ENCODE results near the gene KMT2C. TPM values are rescaled to one million over a fixed set of nuclear protein-coding genes. Genes with fewer than 3 reads are reported as not detected.
"Not testable (repeated sequence)": the region's sequence is repeated elsewhere in the genome, so short reads cannot be mapped to it uniquely, and the experiment has no call there.

Gene KMT2C
- total RNA-seq, 1 donor from 2014 or later, result 54.7 TPM

DNA sequence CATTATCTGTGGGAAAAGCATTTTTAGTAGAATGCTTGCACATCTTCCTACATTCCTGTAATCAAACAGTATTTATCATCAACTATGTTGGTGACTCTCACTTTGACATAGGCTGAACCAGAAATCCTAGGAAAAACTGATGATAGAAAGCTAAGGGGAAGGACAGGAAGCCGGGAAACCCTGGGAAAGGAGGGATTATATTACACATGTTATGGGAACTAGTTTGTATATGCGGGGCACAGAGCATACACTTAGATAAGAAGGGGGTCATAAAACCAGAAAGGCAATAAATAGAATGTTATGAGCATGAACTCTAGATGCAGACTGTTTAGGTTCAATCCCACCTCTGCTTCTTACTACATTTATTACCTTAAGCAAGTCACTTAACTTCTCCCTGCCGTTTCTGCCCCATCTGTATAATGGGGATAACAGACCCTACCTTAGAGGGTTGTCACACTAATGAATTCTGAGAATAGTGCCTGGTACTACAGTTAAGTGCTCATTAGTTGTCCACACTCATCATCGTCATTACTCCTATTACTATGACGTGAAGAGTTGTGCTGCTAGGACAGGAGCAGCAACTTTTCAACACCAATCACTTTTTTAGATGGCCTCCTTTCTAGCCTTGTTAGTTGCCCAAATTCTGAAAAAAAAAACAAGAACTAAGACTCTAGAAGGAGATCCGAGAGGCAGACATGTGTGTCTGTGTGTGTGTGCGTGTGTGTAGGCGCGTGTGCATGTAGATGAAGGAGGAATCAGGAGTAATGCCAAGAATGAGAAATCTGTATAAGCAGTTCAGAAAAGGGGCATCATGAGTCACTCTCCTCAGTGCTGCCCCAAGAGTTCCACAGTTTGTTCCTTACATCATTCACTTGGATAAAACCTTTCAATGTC lies 52.2 kb downstream of the KMT2C start:
- H3K4me3 Mint-ChIP-seq, result no peak overlapping the region
- H3K9me3 Mint-ChIP-seq, result peaks cover 5% of the 10 kb centered on the region
- TF ChIP-seq, protein P1, sequence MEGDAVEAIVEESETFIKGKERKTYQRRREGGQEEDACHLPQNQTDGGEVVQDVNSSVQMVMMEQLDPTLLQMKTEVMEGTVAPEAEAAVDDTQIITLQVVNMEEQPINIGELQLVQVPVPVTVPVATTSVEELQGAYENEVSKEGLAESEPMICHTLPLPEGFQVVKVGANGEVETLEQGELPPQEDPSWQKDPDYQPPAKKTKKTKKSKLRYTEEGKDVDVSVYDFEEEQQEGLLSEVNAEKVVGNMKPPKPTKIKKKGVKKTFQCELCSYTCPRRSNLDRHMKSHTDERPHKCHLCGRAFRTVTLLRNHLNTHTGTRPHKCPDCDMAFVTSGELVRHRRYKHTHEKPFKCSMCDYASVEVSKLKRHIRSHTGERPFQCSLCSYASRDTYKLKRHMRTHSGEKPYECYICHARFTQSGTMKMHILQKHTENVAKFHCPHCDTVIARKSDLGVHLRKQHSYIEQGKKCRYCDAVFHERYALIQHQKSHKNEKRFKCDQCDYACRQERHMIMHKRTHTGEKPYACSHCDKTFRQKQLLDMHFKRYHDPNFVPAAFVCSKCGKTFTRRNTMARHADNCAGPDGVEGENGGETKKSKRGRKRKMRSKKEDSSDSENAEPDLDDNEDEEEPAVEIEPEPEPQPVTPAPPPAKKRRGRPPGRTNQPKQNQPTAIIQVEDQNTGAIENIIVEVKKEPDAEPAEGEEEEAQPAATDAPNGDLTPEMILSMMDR (conservative IDR thresholded peaks at IDR 0.05), result no peak
- peaks cover 6% of the 10 kb centered on the region for H3K36me3 Mint-ChIP-seq (ENCODE audit: low read depth)
- H3K4me1 Mint-ChIP-seq, result peaks cover 5% of the 10 kb centered on the region
- no peak for DNase-seq (ENCODE audit: low read depth, low spot score)
- H3K27ac Mint-ChIP-seq (ENCODE audit: unreplicated experiment), result no peak overlapping the region
- H3K27me3 Mint-ChIP-seq (ENCODE audit: low read depth), result no peaks in the 10 kb centered on the region

DNA sequence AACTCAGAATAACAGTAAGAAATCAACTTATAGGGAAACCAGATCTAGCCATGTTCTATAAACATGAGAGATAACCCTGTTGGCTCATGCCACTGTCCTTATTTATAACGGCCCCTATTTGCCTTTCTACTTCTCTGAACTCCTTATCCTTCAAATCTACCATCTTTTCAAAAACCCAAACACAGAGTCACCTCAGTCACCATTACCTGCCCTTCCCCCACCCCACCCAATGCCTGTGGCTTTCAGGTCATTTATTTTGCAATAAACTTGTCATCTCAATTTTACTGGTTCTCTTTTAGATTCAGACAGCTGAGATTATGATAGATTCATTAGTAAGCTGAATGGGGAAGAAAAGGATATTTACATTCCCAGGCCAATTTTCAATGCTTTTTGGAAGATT lies 53.6 kb downstream of the KMT2C start:
- Mint-ChIP-seq H3K4me3 (no peak overlapping the region), H3K27me3 (ENCODE audit: low read depth) (no peaks in the 10 kb centered on the region), H3K4me1 (peaks cover 5% of the 10 kb centered on the region), H3K36me3 (ENCODE audit: low read depth) (peaks cover 9% of the 10 kb centered on the region), H3K9me3 (peaks cover 8% of the 10 kb centered on the region), H3K27ac (ENCODE audit: unreplicated experiment) (no peak overlapping the region)
- no peak for DNase-seq (ENCODE audit: low read depth, low spot score)
- TF ChIP-seq, protein P1 (conservative IDR thresholded peaks at IDR 0.05), result no peak

DNA sequence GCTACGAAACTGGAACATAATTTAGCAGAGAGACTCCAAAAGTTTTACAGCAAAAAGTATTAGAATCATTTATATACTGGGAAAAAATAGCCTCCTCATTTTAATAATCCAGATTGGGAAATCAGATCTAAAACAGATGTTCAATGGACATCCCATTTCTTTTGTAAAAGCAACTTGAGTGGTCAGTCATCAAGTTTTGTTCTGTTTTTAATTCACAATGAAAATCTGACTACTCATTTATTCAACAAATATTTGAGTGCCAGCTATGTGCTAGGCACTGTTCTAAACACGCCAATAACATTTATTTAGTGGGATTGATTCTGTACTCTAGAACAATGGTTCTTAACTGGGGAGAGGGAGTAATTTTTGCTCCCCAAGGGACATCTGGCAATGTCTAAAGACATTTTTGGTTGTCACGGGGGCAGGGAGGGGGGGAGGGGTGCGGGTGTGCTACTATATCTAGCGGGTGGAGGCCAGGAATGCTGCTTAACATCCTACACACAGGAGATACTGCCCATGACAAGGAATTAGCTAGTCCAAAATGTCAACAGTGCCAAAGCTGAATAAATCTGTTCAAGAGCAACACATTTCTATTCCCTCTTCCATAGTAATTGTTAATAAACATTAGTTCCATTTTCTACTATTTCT lies 54.7 kb downstream of the KMT2C start:
- H3K9me3 Mint-ChIP-seq; H3K4me3 Mint-ChIP-seq; H3K4me1 Mint-ChIP-seq; H3K27me3 Mint-ChIP-seq (ENCODE audit: low read depth); H3K36me3 Mint-ChIP-seq (ENCODE audit: low read depth); H3K27ac Mint-ChIP-seq (ENCODE audit: unreplicated experiment); DNase-seq (ENCODE audit: low read depth, low spot score): not testable (repeated sequence)

DNA sequence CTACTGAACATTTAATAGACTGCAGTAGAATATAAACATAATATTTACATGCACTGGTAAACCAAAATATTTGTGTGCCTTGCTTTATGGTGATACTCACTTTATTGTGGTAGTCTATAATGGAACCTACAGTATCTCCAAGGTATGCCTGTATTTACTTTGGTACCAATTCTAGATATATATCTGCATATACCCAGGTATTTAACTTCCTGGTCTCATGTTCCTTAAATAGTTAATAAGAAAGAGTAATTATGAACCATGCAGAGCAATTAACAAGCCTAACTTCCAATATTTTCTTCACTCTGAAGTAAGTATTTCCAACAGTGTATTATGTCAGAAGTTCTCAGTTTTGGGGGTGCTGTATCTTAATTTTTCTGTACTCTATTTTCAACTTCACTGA lies 57.3 kb downstream of the KMT2C start:
- not testable (repeated sequence) for H3K27me3 Mint-ChIP-seq (ENCODE audit: low read depth); H3K27ac Mint-ChIP-seq (ENCODE audit: unreplicated experiment); DNase-seq (ENCODE audit: low read depth, low spot score); H3K9me3 Mint-ChIP-seq; H3K36me3 Mint-ChIP-seq (ENCODE audit: low read depth); H3K4me3 Mint-ChIP-seq; H3K4me1 Mint-ChIP-seq

DNA sequence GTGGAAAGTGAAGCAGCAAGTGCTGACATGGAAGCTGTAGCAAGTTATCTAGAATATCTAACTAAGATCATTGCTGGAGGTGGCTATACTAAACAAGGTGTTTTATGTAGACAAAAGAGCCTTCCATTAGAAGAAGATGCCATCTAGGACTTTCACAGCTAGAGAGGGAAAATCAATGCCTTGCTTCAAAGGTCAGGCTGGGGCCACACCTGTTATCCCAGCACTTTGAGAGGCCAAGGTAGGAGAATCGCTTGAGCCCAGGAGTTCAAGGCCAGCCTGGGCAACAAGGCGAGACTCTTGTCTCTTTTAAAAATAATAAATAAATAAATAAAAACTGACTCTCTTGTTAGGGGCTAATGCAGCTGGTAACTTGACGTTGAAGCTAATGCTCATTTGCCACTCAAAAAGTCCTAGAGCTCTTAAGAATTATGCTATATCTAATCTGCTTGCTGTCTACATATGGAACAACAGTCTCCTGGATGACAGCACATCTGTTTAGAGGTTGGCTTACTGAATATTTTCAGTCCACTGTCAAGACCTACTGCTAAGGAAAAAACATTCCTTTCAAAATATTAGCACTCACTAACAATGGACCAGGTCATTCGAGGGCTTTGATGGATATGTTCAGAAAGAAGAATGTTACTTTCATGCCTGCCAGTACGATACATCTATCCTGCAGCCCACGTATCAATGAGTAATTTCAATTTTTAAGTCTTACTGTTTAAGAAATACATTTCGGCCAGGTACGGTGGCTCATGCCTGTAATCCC lies 58.9 kb downstream of the KMT2C start:
- not testable (repeated sequence) for H3K36me3 Mint-ChIP-seq (ENCODE audit: low read depth); H3K4me1 Mint-ChIP-seq; DNase-seq (ENCODE audit: low read depth, low spot score); H3K27me3 Mint-ChIP-seq (ENCODE audit: low read depth); H3K27ac Mint-ChIP-seq (ENCODE audit: unreplicated experiment); H3K4me3 Mint-ChIP-seq
- H3K9me3 Mint-ChIP-seq, result peaks cover 12% of the 10 kb centered on the region

DNA sequence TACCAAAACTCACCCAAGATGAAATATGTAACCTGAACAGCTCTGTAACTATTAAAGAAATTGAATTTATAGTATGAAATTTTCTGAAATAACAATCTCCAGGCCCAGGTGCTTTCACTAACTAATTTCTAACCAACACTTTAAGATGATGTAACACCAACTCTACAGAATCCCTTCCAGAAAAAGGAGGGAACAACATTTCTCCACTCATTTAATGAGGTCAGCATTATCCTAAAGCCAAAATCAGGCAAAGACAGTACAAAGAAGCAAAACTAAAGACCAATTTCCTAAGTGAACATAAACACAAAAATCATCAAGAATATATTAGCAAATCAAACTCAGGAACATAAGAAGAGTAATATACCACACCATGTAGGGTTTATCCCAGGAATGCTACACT lies 65.5 kb downstream of the KMT2C start:
- Mint-ChIP-seq H3K4me1 (peaks cover 17% of the 10 kb centered on the region), H3K36me3 (ENCODE audit: low read depth) (peaks cover 9% of the 10 kb centered on the region), H3K27ac (ENCODE audit: unreplicated experiment) (no peak overlapping the region), H3K9me3 (peaks cover 3% of the 10 kb centered on the region), H3K27me3 (ENCODE audit: low read depth) (no peaks in the 10 kb centered on the region), H3K4me3 (no peak overlapping the region)
- DNase-seq (ENCODE audit: low read depth, low spot score), result no peak
- TF ChIP-seq, protein P1 (conservative IDR thresholded peaks at IDR 0.05), result no peak
